Smooth muscle cell of the brain vasculature (primary cell): ENCODE data around the gene IFITM1.
A peak's percentile ranks its signal among the peaks of the same experiment; 100 is the strongest.
"Not testable (repeated sequence)": the region's sequence is repeated elsewhere in the genome, so short reads cannot be mapped to it uniquely, and the experiment has no call there.

Experiments
- DNase-seq: peaks from one replicate; pipeline ENCODE4 v3.0.0-alpha.2; 2012; ENCODE audit warnings: low read depth, low spot score

The IFITM1 gene

DNA sequence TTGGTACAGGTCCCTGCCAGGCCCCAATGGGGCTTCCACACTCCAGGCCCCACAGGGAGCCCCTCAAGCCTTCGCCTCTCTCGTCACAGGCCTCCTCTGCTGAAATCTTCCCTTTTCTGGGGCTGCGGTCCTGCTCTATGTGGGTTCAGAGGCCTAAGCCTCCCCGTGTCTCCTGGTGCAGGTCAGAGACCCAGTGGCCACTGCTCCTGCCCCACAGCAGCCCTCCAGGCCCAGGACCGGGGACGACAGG is 12.7 kb downstream of the IFITM1 start:
- DNase-seq, result no peak

DNA sequence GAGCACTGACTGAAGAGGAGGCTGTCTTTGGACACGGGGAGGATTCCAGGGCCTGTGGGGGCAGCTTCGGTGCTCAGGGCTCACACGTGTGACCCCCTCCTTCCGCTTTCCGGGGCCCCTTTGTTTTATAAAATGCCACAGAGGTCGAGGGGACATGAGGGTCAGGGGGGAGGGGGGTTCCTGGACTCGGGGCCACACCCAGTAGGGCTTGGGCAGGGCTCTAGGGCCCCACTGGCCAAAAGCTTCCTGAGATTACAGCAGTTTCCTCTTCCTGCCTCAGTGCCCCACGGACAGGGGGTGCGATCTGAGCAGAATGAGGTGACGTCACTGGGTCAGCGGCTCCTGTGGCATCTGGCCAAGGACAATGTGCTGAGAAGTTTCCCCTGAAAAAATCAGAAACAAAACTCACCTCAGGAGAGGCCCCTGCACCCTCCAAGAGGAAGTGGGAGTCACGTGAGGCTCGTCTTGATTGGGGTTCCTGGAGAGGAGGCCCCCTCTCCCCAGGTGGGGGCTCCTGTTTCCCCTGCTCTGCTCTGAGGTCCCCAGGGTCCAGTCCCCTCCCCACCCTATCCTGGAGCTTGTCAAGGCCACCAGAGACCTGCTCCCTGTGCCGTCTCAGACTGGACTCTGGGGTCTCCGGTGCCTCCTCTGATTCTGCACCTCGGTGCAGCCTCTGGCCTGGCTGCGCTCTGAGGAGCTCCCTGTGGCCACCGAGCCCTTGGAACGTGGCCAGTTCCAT is 13.2 kb downstream of the IFITM1 start:
- peak; percentile 64 for DNase-seq

DNA sequence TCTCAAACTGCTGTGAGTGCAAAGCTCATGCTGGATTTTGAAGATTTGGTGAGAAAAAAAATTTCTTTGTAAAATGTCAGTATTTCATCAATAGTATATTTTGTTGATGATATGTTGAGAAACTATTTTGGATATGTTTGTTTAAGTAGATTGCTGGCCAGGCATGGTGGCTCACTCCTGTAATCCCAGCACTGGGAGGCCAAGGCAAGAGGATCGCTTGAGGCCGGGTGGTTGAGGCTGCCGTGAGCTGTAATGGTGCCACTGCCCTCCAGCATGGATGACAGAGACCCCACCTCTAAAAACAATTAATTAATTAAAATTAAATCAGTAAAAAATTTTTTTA is 13.7 kb downstream of the IFITM1 start:
- no peak for DNase-seq

DNA sequence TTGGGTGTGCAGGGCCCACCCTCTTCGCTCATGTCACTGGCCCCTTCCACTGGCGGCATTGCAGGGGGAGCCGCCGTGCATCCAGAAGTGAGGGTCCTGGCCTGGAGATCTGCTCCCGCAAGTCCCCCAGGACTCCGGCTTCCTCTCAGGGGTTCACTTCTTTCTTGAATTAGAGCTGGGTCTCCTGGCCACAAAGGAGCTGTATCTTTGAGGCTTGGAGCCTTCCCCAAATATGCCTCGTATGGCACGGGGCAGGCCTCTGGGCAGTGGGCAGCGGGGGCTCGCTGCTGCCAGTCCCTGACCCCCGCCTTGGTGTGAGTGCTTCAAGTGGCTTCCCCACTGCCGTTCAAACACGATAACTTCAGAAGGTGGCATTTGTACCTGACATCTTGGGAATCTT is 14.2 kb downstream of the IFITM1 start:
- no peak for DNase-seq

DNA sequence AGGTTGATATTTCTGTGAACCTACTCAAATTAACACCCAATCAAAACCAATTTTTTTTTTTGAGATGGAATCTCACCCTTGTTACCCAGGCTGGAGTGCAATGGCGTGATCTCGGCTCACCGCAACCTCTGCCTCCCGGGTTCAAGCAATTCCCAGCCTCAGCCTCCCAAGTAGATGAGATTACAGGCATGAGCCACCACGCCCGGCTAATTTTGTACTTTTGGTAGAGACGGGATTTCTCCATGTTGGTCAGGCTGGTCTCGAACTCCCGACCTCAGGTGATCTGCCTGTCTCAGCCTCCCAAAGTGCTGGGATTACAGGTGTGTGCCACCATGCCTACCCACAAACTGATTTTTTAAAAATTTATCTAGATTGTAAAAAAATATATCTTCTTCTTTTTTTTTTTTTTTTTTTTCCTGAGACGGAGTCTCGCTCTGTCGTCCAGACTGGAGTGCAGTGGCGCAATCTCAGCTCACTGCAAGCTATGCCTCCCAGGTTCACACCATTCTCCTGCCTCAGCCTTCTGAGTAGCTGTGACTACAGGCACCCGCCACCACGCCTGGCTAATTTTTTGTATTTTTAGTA is 14.8 kb downstream of the IFITM1 start:
- not testable (repeated sequence) for DNase-seq

DNA sequence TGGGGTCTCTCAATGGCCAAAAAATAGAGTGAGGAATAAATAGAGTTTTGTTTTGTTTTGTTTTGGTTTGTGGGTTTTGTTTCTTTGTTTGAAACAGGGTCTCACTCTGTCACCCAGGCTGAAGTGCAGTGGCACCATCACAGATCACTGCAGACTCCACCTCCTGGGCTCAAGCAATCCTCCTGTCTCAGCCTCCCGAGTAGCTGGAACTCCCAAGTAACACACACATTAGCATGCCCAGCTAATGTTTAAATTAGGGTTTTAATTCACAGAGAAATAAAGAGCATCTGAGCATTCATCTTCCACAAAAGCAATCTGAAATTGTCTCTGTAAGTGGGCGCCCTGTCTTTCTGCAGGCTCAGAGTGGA is 16.0 kb downstream of the IFITM1 start:
- DNase-seq, result no peak

DNA sequence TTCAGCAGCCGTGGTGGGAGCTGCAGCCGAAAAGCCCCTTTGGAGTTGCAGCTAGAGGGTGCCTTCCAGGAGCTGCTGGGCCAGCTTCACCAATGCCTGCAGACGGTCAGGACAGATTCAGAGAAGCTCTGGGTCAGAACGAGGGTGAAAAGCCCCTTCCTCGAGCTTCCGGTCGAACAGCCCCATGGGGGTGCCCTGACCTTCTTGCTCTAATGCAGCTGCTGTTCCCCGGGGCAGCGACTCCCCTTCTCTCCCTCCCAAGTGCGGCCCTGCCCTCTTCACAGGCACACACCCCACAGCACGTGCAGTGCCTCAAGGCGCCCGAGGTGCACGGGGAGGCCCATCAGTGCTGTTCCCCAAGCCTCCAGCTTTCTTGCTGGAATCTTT is 16.5 kb downstream of the IFITM1 start:
- no peak for DNase-seq

DNA sequence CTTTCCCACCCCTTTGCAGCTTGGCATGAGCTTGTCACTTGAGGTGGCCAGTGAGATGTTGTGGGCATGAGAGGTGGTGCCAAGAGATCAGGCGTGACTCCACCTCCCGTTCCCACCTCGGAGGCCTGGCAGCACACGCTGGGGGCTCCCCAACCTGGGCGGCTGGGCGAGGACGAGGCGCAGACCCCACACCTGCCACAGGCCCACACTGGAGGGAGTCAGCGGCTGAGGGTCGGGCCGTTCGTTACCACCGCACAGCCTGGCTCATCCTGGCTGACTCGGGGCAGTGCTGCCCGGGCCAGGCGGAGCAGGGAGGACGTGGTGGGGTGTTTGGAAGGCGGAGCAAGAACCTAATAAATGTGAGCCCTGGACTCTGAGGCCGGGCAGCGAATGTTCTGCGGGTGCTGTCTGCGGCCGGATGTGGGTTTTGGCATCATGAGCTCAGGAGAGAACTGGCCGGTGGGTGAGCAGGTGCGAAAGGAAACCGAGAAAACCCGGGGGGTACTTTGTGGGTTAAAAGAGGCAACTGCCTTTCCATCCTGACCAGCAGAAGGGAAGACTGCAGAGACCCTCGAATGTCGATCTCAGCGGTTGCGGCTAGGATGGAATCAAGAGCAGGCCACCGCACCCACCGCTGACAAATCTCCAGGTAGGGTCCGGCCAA is 17.0 kb downstream of the IFITM1 start:
- DNase-seq, result no peak

DNA sequence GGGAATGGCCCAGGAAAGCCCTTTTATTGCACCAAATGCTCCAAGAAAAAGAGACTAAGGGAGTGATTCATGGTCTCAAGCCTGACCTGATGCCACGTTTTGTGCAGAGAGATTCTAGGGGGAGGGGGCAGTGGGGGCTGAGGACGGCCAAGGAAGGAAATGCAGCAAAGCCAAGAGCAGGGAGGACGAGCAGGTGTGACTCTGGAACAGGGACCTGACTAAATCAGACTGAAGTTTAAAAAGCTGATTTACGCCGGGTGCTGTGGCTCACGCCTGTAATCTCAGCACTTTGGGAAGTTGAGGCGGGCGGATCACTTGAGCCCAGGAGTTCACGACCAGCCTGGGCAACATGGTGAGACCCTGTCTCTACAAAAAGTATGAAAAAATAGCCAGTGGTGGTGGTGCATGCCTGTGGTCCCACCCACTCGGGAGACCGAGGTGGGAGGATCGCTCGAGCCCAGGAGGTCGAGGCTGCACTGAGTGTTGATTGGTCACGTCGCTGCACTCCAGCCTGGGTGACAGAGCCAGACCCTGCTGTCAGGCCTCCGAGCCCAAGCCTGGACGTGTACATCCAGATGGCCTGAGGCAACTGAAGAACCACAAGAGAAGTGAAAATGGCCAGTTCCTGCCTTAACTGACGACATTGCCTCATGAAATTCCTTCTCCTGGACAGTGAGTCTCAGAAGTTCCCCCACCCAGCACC is 17.7 kb downstream of the IFITM1 start:
- DNase-seq, result no peak

DNA sequence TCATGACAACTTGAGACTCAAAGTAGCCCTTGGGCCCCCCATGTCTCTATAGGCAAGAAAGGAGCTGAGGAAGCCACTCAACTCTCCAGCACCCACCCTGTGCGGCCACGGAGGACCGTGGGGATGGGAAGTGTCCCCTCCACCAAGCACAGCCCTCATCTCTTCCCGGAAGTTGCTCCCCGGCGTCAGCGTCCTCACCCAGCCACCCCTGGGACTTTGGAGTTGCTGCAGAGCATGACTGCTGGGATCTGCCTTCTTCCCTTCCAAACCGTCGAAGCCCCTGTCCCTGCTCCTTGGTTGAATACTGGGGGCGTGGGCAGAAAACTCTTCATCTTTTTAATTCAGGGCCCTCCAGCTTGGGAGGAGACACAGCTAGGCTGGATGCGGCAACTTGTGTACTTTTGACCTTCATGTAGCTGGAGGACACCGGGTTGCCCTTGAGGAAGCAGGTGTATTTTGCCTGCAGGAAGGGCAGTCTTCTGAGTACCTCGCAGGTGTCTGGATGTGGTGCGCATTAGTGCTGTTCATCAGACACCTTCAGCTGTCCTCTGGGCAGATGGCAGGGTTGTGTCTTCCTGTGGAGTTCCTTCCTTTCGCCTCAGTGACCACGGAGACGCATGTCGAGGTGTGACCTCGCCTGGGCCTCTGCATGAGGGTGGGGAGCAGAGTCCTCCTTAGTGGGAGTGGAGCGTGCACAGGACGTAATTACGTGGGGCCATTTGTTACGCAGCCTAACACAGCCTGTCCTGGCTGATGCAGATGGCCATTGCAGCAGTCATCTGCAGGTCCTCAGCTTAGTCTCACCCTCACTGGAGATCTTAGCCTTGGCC is 19.0 kb downstream of the IFITM1 start:
- no peak for DNase-seq

DNA sequence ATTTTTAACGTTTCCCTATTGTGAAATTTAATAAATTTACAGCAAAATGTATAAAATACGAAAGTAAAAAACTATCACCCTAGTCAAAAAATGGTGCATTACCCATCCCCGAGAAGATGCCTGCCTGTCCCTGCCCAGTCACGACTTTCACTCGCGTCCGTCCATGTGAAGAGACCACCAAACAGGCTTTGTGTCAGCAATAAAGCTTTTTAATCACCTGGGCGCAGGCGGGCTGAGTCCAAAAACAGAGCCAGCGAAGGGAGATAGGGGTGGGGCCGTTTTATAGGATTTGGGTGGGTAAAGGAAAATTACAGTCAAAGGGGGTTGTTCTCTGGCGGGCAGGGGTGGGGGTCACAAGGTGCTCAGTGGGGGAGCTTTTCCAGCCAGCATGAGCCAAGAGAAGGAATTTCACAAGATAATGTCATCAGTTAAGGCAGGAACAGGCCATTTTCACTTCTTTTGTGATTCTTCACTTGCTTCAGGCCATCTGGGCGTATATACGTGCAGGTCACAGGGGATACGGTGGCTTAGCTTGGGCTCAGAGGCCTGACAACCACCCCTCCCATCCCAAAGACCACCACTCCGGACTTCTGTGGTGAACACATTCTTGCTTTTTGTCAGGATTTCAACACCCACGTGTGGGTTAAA is 19.9 kb downstream of the IFITM1 start:
- not testable (repeated sequence) for DNase-seq

DNA sequence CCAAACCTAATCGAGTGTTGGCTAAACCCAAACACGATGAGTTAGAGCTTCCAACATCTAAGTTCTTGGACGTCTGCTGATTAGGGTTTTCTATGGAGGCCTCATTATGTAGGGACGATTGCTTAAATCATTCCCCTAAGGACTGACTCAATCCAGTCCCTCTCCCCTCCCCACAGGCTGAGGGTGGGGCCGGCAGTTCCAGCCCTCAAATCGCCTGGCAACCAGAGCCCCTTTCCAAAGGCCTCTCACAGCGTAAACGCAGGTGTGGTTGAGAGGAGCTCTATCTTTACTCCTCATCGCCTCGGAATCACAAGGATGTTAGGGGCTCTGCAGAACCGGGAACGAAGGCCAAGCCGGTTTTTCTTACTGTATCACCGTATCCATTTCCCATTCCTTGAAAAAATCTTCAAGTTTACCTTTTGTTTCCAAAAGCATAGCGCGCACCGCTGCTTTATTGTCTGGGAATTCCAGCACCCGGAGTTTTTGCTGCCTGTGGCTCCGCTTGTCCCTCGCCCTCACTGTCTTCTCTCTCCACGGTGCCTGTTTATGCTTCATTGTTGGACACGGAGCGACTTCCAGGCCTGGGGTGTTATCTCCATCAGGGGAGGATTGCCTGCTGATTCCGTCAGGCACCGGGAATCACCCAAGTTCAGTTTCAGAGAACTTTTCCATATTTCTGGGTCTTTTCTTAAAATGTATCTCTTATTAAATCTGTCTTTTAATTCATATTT is 20.6 kb downstream of the IFITM1 start:
- DNase-seq, result no peak

DNA sequence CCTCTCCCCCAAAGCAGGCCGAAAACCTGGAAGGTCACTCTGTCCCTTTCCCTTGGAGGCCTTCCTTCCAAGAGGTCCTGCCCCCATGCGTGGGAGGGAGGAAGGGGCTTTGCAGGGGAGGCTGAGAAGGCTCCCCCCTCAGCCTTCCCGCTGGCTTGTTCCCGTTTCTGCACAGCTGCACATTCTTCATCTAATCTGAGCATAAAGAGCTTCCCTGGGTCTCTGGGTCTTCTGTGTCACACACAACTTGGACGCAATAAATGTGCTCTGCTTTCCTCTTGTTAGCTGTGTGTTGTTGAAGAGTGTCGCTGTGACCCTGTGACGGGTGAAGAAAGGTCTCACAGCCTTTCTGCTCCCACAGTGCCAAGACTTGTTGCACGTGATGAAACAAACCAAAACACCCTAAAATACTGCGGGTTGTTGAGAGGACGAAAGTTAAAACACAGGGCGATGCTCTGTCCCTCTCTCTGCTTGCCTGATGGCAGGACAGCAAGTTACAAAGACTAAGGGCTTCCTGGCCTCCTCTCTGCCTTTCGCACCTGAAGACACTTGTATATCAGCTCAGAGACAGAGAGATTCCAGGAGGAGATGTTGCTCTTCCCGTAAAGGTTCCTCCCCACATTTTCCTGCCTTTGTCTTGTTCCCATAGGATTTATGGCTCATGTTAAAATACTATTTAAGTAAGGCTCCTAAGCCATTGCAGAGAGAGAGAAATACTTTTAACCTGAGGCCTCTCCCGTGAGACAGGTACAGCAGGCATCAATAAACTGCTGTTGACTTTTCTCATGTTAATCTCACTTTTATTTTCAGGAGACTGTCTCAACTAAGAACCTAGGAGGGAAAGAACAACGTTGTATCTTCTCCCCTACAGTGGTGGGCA is 22.2 kb downstream of the IFITM1 start:
- peak; percentile 78 for DNase-seq

DNA sequence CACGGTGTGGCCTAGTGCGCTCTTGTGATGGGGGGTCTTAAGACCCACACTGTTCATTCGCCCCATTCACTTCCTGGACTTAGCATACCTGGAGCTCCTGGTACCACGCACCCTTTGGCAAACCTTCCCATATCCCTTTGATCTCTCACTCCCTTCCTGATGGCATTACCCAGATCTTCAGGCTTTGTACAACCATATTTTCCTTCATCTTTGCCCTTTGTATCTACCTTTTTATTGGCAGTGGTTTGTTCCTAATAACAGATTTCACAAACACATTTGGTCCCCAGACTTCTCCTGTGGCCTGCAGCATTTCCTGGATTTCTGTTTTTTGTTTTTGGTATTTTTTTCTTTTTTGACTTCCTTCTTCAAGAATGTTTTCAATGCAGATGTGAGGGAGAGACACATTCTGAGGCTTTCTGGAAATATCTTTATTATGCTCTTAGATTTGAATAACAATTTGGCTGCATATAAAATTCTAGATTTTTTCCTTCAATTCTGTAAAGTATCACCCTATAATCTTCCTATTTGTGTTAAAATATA is 22.9 kb downstream of the IFITM1 start:
- no peak for DNase-seq

DNA sequence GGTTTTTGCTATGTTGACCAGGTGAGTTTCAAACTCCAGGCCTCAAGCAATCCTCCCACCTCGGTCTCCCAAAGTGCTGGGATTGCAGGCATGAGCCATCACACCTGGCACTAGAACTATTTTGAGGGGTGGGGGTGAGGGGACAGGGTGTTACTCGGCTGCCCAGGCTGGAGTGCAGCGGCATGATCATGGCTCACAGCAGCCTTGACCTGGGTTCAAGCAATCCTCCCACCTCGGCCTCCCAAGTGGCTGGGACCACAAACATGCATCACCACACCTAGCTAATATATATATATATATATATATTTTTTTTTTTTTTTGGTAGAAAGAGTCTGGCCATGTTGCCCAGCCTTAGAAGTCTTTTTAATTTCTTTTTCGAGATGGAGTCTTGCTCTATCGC is 23.9 kb downstream of the IFITM1 start:
- no peak for DNase-seq

DNA sequence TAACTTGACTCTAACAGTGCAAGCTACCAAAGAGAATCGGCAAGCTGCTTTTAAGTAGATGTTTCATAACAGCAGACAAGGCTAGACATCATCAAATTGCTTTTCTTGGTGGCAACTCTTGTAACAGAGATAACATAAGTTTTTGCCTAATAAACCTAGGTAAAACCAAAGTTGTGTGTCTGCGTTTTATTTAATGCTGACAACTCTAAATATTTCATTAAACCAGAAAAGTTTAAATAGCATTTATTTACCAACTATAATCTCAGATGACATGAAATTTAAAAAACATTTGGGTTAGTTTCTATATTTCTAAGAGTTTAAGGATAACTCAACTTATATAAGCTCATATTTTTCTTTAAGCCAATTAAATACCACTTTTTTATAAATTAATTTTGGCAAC is 26.1 kb downstream of the IFITM1 start:
- no peak for DNase-seq

DNA sequence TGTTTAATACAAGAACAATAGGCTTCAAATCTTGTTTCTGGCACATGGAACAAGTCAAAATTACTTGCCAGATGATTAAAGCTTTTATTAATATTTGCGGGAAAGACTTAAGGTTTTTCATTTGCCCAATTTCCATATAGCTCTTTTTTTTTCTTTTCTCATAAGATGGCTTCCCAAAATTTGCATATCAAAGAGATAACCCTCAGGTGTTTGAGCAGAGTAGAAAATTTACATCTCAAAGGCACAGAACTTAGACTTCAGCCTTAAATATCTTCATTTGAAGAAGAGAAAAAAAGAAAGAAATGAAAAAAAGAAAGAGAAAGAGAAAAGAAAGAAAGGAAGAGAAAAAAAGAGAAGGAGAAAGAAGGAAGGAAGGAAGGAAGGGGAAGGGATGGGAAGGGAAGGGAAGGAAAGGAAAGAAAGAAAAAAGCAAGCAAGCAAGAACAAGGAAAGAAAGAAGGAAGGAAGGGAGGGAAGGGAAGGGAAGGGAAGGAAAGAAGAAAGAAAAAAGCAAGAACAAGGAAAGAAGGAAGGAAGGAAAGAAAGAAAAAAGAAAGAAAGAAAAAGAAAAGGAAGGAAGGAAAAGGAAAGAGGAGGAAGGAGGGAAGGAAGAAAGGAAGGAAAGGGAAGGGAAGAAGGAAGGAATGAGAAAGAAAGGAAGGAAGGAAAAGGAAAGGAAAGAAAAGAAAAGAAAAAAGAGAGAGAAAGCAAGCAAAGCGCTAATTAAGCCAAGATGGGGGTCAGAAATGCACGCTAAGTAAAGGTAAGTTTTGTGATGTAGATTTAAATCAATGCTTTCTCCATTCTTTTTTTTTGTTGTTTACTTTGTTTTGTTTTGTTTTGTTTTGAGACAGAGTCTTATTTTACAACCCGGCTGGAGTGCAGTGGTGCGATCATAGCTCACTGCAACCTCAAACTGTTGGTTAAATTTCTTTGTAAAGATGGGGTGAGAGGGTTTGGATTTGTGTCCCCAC is 27.0 kb downstream of the IFITM1 start:
- no peak for DNase-seq

DNA sequence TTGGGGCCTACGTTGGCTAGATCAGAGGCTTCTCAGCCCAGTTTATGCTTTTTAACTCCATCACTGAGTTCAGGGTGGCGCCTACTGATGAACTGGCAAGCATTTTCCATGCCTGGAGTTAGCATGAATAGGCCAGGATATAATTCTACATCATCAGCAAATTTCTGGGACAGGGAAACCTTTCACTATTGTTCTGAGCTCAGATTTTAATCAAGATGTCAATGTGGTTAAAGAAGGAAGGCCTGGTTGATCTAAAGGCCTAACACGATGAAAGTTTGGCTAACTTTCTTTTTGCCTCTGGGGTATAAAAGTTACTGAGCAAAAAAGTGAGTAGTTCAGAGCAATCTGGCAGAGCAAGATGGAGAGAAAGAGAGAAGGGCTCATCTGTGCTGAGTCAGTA is 28.5 kb downstream of the IFITM1 start:
- DNase-seq, result no peak
